HL-60 (cell line): ENCODE data around the gene TFB2M.

ENCODE experiments used
- DNase-seq, 2 experiments: peaks; one replicate each; pipeline ENCODE4 v3.0.0-alpha.2; 2010 to 2020; ENCODE audit warnings: low read depth in 1 of 2, low spot score in 1 of 2
- H3K27ac ChIP-seq: fragments of 250-450 bp; sonication (Bioruptor Pico); replicated peaks from 2 replicates; pipeline ENCODE4 v1.5.1; 2020; ENCODE audit warnings: mild to moderate bottlenecking, moderate library complexity
- H3K27me3 ChIP-seq: fragments of 250-450 bp; sonication (Bioruptor Pico); 2 replicates; pipeline ENCODE4 v1.5.1; 2021; ENCODE audit warnings: mild to moderate bottlenecking, moderate library complexity; ENCODE audit not compliant: insufficient read depth, poor library complexity, severe bottlenecking
- H3K4me3 ChIP-seq: replicated peaks from 2 replicates; pipeline ENCODE4 v1.5.1; 2011; ENCODE audit warnings: mild to moderate bottlenecking, control low read depth, low read length; ENCODE audit not compliant: insufficient read depth
- CTCF ChIP-seq: IDR thresholded peaks from one replicate; pipeline ENCODE4 v1.5.1; 2011; ENCODE audit warnings: low read length, control low read depth, inconsistent platforms; ENCODE audit not compliant: insufficient read depth
- TF ChIP-seq, protein P1 (sequence below): IDR thresholded peaks from 2 replicates; pipeline ENCODE4 v1.6.1; 2012; ENCODE audit warnings: low read depth; ENCODE audit not compliant: insufficient replicate concordance

The TFB2M gene

GRCh38 chr1:246491551-246492053 is 74.5 kb downstream of the TFB2M start:
- no peaks in the 10 kb centered on the region for H3K27me3 ChIP-seq
- DNase-seq, result no peak
- H3K27ac ChIP-seq, result no peak overlapping the region
- no peak for TF ChIP-seq CTCF
- TF ChIP-seq, protein P1, sequence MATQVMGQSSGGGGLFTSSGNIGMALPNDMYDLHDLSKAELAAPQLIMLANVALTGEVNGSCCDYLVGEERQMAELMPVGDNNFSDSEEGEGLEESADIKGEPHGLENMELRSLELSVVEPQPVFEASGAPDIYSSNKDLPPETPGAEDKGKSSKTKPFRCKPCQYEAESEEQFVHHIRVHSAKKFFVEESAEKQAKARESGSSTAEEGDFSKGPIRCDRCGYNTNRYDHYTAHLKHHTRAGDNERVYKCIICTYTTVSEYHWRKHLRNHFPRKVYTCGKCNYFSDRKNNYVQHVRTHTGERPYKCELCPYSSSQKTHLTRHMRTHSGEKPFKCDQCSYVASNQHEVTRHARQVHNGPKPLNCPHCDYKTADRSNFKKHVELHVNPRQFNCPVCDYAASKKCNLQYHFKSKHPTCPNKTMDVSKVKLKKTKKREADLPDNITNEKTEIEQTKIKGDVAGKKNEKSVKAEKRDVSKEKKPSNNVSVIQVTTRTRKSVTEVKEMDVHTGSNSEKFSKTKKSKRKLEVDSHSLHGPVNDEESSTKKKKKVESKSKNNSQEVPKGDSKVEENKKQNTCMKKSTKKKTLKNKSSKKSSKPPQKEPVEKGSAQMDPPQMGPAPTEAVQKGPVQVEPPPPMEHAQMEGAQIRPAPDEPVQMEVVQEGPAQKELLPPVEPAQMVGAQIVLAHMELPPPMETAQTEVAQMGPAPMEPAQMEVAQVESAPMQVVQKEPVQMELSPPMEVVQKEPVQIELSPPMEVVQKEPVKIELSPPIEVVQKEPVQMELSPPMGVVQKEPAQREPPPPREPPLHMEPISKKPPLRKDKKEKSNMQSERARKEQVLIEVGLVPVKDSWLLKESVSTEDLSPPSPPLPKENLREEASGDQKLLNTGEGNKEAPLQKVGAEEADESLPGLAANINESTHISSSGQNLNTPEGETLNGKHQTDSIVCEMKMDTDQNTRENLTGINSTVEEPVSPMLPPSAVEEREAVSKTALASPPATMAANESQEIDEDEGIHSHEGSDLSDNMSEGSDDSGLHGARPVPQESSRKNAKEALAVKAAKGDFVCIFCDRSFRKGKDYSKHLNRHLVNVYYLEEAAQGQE, result no peak
- no peak overlapping the region for H3K4me3 ChIP-seq
